Islet precursor cell (in vitro differentiated cells): ENCODE measurements around the gene XYLB.
"Not testable (repeated sequence)": the region's sequence is repeated elsewhere in the genome, so short reads cannot be mapped to it uniquely, and the experiment has no call there.

Source experiments
- DNase-seq: peaks from one replicate; pipeline ENCODE4 v3.0.0-alpha.2; 2018

XYLB gene

DNA sequence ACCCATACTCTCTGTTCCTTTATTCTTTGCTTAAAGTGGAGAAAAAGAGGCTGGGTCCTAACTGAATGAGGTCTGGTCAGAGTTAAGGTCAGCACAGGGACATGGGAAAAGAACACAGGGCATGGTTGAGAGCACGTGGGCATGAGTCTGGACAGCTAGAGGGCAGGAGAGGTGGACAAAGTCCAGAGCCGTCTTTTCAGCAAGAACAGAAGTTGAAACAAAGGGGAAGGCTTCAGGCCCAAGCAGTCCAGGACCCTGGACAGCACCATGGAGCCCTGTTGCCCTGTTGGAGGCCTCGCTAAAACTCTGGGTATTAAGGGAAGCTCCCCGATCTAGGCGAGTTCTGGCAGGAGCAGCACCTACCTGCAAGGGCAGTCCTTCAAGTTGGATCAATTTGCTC is 50.7 kb downstream of the XYLB start:
- DNase-seq, result peak; percentile 78

DNA sequence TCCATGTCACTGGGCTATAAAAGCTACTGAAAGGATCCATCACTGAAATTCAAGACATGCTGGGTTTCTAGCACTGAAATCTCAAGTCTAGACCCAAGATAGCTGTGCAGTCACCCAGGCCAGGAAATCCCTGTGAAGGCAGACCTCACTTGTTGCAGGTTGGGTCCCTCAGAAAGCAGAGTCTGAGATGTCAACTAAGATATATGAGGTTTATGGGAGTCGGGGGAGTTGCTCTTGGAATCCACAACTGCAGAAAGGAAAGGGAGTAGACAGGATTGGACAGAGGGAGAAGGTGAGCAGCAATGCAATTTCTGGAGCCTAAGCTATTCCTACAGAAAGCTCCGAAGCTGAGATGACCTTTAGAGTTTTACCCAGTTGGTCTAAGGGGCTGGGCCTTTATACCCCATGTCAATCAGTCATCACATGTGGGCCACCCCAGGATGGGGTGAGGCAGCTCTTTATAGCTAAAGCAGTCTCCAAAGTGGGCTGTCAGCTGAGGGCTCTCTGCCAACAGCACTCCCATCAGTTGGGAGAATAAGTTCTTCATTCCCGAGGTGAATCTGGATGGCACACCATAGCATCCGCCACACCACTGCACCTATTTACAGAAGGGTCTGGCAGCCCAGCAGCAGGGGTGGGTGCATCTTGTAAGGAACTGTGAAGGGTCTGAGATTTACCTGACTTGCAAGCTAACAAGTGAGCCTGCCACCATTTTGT is 54.8 kb downstream of the XYLB start:
- DNase-seq, result no peak

DNA sequence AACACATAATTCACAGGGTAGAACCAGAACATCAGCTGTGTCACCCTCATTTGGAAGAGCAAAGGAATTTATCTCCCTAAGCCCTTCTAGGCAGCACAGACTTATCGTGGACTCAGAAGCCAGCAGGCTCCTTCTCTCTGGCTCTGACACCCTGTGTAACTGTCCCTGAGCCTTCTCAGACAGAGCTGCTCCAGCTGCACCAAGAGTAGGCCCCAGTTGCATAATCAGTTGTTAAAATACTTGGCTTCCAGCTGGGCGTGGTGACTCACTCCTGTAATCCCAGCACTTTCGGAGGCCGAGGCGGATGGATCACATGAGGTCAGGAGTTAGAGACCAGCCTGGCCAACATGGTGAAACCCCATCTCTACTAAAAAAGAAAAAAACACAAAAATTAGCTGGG is 57.7 kb downstream of the XYLB start:
- no peak for DNase-seq

DNA sequence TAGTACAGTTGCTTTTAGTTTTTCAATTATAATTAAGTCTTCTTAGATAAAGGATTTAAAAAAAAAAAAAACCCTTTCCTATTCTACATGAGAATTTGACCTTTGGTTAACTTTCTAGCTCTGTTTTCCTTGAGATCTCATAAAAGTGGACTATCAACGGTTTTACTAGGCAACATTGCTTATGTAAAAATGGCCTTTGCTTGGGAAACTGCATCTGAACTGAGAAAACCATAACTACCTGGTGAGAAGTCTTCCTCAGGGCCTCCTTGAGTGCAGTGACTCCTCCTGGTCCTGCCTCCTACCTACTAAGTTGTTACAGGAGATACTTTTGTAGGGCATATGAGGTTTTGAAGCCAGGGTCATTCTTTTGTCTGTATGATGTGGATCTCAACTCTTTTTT is 65.0 kb downstream of the XYLB start:
- DNase-seq, result no peak

DNA sequence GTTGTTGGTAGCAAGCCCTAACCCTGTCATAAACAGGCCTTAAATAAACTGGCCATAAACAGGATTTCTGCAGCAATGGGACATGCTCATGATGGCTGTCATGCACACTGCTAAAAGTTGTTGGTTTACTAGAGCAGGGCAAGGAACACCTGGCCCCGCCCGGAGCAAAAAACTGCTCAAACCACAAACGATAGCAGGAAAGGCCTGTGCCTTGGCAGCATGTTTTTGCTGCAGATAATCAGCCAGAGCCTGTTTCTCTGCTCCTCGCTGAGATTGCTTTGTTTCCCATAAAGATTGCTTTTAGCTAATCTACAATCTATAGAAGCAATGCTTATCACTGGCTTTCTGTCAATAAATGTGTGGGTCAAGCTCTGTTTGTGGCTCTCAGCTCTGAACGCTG is 74.2 kb downstream of the XYLB start:
- not testable (repeated sequence) for DNase-seq

DNA sequence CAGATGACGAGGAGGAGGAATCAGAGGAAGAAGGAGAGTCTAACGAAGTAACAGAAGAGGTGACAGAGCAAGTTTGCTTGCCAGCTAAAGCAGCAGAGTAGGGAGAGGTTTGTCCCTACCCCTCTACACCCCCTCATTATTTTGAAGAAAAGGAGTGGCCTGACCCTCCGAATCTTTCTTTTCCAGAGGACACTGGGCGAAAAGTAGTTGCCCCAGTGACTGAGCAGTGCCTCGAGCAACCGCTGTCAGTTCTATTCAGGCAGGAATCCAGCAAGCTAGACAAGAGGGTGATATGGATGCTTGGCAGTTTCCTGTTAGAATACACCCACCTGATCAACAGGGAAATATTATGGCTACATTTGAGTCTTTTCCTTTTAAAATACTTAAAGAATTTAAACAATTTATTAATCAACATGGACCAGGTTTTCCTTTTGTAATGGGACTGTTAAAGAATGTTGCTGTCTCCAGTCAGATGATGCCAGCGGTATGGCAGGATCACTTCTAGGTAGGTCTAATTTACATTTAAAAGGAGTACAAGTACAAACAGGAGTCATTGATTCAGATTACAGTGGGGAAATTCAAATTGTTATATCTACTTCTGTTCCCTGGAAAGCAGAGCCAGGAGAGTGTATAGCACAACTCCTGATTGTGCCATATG is 75.2 kb downstream of the XYLB start:
- peak; percentile 54 for DNase-seq

DNA sequence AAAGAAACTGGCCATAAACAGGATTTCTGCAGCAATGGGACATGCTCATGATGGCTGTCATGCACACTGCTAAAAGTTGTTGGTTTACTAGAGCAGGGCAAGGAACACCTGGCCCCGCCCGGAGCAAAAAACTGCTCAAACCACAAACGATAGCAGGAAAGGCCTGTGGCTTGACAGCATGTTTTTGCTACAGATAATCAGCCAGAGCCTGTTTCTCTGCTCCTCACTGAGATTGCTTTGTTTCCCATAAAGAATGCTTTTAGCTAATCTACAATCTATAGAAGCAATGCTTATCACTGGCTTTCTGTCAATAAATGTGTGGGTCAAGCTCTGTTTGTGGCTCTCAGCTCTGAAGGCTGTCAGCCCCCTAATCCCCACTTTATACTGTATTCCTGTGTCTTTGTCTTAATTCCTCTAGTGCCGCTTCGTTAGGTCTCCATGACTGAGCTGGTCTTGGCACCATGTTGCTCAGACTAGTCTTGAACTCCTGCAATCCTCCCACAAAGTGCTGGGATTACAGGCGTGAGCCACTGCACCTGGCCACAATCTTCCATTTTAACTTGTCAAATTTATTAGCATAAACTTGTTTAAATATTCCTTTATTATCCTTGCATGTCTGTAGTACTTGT is 80.3 kb downstream of the XYLB start:
- peak; percentile 68 for DNase-seq

DNA sequence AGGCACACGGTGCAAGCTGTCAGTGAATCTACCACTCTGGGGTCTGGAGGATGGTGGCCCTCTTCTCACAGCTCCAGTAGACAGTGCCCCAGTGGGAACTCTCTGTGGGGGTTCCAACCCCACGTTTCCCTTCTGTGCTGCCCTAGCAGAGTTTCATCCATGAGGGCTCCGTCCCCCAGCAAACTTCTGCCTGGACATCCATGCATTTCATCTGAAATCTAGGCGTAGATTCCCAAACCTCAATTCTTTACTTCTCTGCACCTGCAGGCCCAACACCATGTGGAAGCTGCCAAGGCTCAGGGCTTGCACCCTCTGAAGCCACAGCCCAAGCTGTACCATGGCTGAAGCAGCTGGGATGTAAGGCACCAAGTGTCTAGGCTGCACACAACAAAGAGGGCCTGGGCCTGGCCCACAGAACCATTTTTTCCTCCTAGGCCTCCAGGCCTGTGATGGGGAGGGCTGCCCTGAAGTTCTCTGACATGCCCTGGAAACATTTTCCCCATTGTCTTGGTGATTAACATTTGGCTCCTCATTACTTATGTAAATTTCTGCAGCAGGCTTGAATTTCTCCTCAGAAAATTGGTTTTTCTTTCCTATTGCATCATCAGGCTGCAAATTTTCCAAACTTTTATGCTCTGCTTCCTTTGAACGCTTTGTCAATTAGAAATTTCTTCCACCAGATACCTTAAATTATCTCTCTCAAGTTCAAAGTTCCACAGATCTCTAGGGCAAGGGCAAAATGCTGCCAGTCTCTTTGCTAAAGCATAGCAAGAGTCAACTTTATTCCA is 86.5 kb downstream of the XYLB start:
- DNase-seq, result not testable (repeated sequence)

DNA sequence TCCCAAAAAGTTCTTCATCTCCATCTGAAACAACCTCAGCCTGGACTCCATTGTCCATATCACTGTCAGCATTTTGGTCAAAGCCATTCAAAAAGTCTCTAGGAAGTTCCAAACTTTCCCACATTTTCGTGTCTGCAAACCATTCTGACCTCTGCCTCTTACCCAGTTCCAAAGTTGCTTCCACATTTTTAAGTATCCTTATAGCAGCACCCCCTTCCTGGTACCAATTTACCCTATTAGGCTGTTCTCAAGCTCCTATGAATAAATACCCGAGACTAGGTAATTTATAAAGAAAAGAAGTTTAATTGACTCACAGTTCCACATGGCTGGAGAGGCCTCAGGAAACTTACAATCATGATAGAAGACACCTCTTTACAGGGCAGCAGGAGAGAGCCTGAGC is 87.1 kb downstream of the XYLB start:
- not testable (repeated sequence) for DNase-seq

DNA sequence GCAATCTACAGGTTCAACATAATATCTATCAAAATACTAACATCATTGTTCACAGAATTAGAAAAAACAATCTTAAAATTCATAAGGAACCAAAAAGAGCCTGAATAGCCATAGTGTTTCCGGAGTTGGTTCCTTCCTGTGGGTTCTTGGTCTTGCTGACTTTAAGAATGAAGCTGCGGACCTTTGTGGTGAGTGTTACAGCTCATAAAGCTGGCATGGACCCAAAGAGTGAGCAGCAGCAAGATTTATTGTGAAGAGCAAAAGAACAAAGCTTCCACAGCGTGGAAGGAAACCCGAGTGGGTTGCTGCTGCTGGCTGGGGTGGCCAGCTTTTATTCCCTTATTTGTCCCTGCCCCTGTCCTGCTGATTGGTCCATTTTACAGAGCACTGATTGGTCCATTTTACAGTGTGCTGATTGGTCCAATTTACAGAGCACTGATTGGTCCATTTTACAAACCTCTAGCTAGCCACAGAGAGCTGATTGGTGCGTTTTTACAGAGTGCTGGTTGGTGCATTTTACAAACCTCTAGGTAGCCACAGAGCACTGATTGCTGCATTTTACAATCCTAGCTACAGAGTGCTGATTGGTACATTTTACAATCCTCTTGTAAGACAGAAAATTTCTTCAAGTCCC is 92.0 kb downstream of the XYLB start:
- not testable (repeated sequence) for DNase-seq

DNA sequence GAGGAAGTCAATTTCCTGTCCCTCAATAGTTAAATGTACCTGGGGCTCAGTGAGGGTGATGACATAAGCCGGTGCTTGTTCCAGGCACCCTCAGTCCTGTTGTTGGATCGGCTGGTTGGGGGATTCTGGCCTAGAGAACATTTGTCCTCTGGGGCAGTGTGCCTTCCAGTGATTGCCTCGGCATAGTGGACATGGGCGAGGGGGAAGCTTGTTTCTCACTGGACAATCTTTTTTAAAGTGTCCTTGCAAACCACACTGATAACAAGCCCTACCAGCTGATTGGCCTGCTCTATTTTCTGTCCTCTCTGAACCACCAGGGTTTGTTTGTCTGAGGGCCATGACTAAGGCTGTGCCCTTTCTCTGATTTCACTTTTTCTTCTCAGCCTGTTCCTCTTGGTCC is 96.6 kb downstream of the XYLB start:
- DNase-seq, result not testable (repeated sequence)

DNA sequence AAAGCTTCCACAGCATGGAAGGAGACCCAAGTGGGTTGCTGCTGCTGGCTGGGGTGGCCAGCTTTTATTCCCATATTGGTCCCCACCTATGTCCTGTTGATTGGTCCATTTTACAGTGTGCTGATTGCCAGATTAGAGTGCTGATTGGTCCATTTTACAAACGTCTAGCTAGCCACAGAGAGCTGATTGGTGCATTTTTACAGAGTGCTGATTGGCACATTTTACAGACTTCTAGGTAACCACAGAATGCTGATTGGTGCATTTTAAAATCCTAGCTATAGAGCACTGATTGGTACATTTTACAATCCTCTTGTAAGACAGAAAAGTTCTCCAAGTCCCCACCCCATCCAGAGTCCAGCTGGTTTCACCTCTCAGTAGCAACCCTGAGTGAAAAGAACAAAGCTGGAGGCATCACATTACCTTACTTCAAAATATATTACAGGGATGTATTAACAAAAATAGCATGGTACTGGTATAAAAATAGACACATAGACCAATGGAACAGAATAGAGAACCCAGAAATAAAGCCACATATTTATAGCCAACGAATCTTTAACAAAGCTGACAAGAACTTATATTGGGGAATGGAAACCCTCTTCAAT is 99.6 kb downstream of the XYLB start:
- DNase-seq, result no peak

DNA sequence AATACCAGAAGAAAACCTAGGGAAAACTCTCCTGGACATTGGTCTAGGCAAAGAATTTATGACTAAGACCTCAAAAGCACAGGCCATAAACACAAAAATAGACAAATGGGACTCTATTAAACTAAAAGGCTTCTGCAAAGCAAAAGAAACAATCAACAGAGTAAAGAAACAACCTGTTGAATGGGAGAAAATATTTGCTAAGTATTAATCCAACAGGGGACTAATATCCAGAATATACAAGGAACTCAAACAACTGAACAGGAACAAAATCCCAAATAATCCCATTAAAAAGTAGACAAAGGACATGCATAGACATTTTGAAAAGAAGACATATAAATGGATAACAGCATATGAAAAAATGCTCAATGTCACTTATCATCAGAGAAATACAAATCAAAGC is 100.2 kb downstream of the XYLB start:
- no peak for DNase-seq

DNA sequence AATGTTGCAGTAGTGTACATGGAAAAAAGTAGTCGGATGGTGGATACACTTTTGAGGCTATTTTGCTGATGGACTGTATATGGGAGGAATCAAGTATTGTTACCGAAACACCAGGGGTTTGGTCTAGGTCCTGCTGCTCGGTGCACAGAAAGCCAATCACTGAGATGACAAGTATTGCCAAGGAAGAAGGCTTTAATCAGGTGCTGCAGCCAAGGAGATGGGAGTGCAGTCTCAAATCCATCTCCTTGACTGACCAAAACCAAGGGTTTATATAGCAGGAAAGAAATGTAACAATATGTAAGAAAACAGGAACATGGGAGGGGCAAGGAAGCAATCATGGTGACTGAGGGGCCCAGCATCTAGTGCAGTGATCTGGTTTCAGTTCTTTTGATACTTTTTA is 104.3 kb downstream of the XYLB start:
- no peak for DNase-seq

DNA sequence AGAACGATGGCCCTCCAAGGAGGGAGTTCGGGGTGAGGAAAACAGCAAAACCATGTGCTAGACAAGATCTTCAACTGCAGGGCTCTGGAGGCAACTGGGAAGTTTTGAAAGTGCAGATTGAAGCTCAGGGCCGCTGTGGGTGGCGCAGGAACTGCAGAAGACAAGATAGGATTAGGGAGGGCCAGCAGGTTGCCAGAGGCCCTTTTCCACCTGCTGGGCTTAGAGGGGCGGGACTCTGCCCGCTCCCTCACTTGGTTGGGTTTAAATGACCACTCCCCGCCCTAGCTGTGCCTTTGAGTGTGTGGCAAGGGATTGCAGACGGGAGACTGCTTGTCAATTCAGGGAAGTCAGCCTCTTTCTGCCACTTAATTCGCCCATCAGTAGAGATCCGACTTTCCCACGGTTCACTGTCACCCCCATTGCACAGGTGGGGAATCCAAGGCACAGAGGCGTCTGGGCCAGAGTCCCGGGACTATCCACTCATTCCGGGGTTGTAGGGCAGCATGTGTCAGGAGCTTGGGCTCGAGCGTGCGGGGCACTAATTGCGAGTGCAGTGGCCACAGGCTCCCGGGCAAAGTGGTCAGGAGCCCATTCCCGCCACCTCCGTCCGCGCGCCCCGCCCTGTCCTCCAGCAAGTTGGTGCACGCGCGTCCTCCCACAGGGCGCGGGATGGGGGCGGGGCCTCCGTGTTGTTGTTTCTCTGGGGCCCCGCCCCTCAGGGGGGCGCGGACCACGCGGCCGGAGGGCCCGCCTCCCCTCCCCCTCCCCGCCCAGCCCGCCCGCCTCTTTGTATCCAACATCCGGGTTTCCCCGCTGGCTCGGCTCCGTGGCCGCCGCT is 106.7 kb downstream of the XYLB start, which contains the start of gene ACVR2B:
Gene ACVR2B, plus strand, starts transcription at position 816 of the 838 bp plus-strand sequence. CDS start 433 bp downstream, outside the sequence.
- peak; percentile 93 for DNase-seq

DNA sequence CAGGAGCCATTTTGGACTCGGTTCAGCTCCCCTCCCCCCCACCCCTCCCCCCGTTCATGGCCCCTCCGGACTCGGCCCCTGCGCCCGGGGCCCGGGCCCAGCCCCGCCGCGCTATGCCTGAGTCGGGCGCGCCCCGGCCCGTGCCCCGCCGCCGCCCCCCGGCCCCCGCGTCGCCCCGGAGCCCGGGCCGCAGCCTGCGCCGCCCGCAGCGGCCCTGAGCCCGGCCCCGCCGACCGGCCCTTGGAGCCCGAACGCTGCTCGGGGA is 107.3 kb downstream of the XYLB start:
- no peak for DNase-seq

DNA sequence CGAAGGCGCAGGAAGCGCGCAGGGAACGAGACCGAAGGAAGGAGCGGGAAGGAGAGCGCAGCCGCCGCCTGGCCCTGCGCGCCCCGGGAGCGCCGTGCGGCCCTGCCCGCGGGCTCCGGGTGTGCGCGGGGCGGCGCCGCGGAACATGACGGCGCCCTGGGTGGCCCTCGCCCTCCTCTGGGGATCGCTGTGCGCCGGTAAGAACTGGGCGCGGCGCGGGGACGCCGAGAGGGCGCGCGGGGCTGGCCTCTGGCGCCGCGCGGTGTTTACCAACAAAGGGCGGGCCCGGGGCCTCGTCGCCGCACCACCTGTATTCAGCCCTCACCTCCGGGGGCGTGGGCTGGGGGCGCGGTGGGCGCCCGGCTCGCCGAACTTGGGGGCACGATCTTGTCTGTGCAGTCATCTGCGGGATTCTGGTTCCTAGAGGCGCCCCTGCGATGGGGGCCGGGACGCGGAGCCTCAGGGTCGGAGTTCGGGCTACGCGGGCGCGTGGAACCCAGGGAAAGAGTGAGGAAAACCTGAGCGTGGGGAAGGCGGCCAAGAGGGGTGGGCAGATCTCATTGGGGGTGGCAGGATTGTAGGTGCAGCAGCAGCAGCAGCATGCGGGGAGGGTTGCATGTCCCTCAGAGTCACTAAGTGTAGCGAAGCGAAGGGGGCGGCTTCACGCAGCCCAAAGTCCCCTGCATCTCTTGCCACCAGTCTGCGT is 107.7 kb downstream of the XYLB start:
- peak; percentile 64 for DNase-seq

DNA sequence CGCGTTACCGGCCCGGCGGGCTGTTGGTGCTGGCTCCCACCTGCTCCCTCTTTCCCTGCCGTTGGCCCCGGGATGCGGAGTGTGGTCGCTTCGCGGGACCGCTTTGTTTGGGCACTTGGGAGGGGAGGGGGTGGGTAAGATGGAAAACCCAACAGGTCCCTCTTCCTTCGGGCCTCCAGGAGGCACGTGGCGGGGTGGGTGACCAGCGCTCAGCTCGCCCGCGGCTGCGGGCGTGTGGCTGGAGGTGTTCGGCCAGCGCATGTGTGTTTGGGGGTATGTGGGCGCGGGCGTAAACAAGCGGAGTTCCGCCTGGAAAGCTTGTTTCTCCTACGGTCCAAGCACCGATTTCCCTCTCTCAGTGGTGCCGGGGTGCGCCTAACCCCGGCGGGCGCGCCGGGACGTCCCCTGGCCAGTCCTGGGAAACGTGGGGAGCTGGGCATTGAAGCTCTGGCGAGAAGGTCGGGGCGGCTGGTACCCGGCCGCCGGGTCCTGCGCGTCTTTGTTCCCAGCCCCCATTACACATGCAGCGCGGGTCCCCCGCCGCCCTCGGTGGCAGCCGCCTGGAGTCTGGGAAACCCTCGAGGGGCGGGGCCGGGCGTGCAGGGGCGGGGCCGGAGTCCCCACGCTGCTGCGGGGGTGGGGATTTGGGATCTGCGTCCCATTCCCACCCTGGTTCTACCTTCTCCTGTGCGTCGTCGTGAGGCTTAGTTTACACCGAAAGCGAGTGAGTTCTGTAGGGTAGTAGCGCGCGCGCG is 108.5 kb downstream of the XYLB start:
- peak; percentile 91 for DNase-seq

DNA sequence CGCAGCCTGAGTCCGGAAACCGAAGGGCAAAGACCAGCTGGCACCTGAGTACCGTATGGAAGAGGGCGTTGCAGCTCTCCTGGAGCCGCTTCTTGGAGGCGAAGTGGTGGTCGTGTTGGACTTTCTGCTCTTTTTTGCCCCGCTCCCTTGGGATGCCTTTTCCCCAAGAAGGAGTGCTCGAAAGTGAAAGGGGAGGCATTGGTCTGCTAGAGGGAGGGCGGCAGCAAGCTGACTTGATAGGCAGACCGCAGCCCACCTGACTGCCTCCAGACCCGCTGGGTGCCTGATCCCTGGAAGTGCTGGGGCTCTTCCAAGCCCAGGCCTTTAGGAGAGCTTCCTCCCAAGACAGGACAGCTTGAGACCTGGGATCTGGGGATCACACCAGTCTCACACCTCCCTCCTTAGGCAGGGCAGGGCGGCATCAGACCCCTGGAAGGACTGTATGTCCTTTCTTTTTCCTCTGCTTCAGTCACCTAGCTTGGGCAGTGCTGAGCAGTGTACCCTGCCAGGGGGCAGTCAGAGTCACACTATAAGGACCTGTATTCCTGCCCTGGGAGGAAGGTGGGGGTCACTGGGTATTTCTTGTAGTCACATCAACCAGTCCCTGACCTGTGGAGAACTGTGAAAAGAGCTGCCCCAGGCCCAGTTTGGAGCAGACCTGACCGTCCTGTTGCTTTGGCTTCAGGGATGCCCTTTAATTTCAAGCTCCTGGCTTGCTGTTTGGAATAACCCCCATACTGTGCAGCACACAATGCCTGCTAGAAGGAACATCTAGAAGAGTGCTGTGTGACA is 109.2 kb downstream of the XYLB start:
- peak; percentile 79 for DNase-seq
